Measurements from ENCODE around the gene ZDHHC1.

- TF ChIP-seq ZC3H10 (CRISPR knock-in tag; IDR thresholded peaks at IDR 0.05) = no peak
- no peak for TF ChIP-seq TSHZ2 (CRISPR knock-in tag; IDR thresholded peaks at IDR 0.05)
- no peak for TF ChIP-seq GLIS3 (CRISPR knock-in tag; IDR thresholded peaks at IDR 0.05)
- no peak for TF ChIP-seq ZNF70 (CRISPR knock-in tag; IDR thresholded peaks at IDR 0.05)
- TF ChIP-seq PATZ1 (CRISPR knock-in tag; IDR thresholded peaks at IDR 0.05; ENCODE audit: borderline replicate concordance) = no peak
- no peak for TF ChIP-seq ESRRG (CRISPR knock-in tag; IDR thresholded peaks at IDR 0.05)
- TF ChIP-seq ZFP3 (CRISPR knock-in tag; IDR thresholded peaks at IDR 0.05) = no peak
- no peak for TF ChIP-seq POU6F1 (CRISPR knock-in tag; IDR thresholded peaks at IDR 0.05; ENCODE audit: borderline replicate concordance, low read depth)
- no peak for TF ChIP-seq CSRNP3 (CRISPR knock-in tag; IDR thresholded peaks at IDR 0.05)
- TF ChIP-seq RARB (CRISPR knock-in tag; IDR thresholded peaks at IDR 0.05) = no peak
- TF ChIP-seq ARNTL (CRISPR knock-in tag; IDR thresholded peaks at IDR 0.05; ENCODE audit: borderline replicate concordance, low read depth) = no peak
- TF ChIP-seq PPARA (CRISPR knock-in tag; IDR thresholded peaks at IDR 0.05; ENCODE audit: borderline replicate concordance) = no peak
- no peak for TF ChIP-seq ZFP30 (CRISPR knock-in tag; IDR thresholded peaks at IDR 0.05)
Measured at GRCh38 chr16:67389911-67390815, 26.1 kb downstream of the ZDHHC1 start.

Data from SK-N-SH treated with all-trans-retinoic acid at 6 μM for 48 hours (cell line).